Suprapubic skin (tissue), 4 donors: ENCODE data around the gene EEF1A2. TPM values are rescaled to one million over a fixed set of nuclear protein-coding genes. Genes with fewer than 3 reads are reported as not detected.

Experiments
- DNase-seq, 2 donors: peaks; one replicate each; pipeline ENCODE4 v3.0.0-alpha.2; 2019; ENCODE audit warnings: low spot score in 2 of 2
- H3K27ac ChIP-seq: fragments of 200-600 bp; sonication (generic); one replicate; pipeline ENCODE4 v1.5.1; 2019
- H3K27me3 ChIP-seq: fragments of 200-600 bp; sonication (generic); one replicate; pipeline ENCODE4 v1.5.1; 2019
- H3K36me3 ChIP-seq: fragments of 200-600 bp; sonication (generic); one replicate; pipeline ENCODE4 v1.5.1; 2019
- H3K4me1 ChIP-seq: fragments of 200-600 bp; sonication (generic); one replicate; pipeline ENCODE4 v1.5.1; 2019
- H3K4me3 ChIP-seq: fragments of 200-600 bp; sonication (generic); one replicate; pipeline ENCODE4 v1.5.1; 2019; ENCODE audit warnings: mild to moderate bottlenecking
- H3K9me3 ChIP-seq: fragments of 200-600 bp; sonication (generic); one replicate; pipeline ENCODE4 v1.5.1; 2019
- CTCF ChIP-seq, 2 donors: fragments of 200-600 bp in 1 of 2; fragments of 450-650 bp in 1 of 2; sonication (generic) in 1 of 2; IDR thresholded peaks; one replicate each; pipeline ENCODE4 v1.5.1; 2016 to 2019; ENCODE audit warnings: antibody characterized with exemption in 2 of 2, mild to moderate bottlenecking in 1 of 2, moderate library complexity in 1 of 2
- EP300 ChIP-seq: sonication (generic); formaldehyde crosslinking; IDR thresholded peaks from one replicate; pipeline ENCODE4 v1.6.1; 2017; ENCODE audit warnings: antibody characterized with exemption
- POLR2A ChIP-seq, 2 donors: fragments of 450-650 bp; IDR thresholded peaks; one replicate each; pipeline ENCODE4 v1.6.1; 2017; ENCODE audit warnings: antibody characterized with exemption in 2 of 2, mild to moderate bottlenecking in 2 of 2, moderate library complexity in 2 of 2
- POLR2AphosphoS5 ChIP-seq, 3 donors: sonication (generic); formaldehyde crosslinking; IDR thresholded peaks; one replicate each; pipeline ENCODE4 v1.6.1; 2017; ENCODE audit warnings: antibody characterized with exemption in 3 of 3
- WGBS: methylation state at CpG from one replicate; pipeline ENCODE4 v1.1.5; 2018; 5-methylcytosine and 5-hydroxymethylcytosine counted together
- total RNA-seq, 4 donors: library from RNA; depleted of rRNA; stranded (reverse); fragments of >200 nt; gene quantifications; one replicate each; pipeline ENCODE4 v1.1.0, GENCODE V29; 2016

Gene EEF1A2
- total RNA-seq, 4 donors from 2014 or later = 4.8 to 13.4 (median 12.0) TPM

GRCh38 chr20:63499338-63499969, 571 bp upstream of the EEF1A2 start:
- Histone ChIP-seq H3K27me3 (peaks cover 85% of the 10 kb centered on the region), H3K4me3 (peak overlapping the region; percentile 54), H3K4me1 (peaks cover 36% of the 10 kb centered on the region), H3K9me3 (no peaks in the 10 kb centered on the region), H3K36me3 (no peaks in the 10 kb centered on the region), H3K27ac (no peak overlapping the region)
- TF ChIP-seq CTCF (IDR thresholded peaks at IDR 0.05) (no peak), POLR2AphosphoS5 (IDR thresholded peaks at IDR 0.05) (no peak), POLR2A (IDR thresholded peaks at IDR 0.05) (no peak), EP300 (no peak)
- DNase-seq = peak in 1 of 2 donors; percentile 62
- WGBS = 30% methylated on average over 4 of the region's 48 CpGs

- TF ChIP-seq POLR2A (IDR thresholded peaks at IDR 0.05) (no peak), CTCF (IDR thresholded peaks at IDR 0.05) (no peak), EP300 (no peak), POLR2AphosphoS5 (IDR thresholded peaks at IDR 0.05) (no peak)
- Histone ChIP-seq H3K36me3 (no peaks in the 10 kb centered on the region), H3K27me3 (peaks cover 78% of the 10 kb centered on the region), H3K27ac (no peak overlapping the region), H3K4me3 (peak overlapping the region; percentile 54), H3K4me1 (peaks cover 36% of the 10 kb centered on the region), H3K9me3 (no peaks in the 10 kb centered on the region)
- peak in 1 of 2 donors; percentile 61 for DNase-seq
- WGBS = no CpG with 5 or more reads among the region's 60 CpGs
Observed at GRCh38 chr20:63497946-63498935, 642 bp downstream of the EEF1A2 start.

GRCh38 chr20:63497138-63497945, 1.5 kb downstream of the EEF1A2 start:
- WGBS = 54% methylated on average over 13 of the region's 20 CpGs
- peaks cover 74% of the 10 kb centered on the region for H3K27me3 ChIP-seq

GRCh38 chr20:63496596-63497120, 2.2 kb downstream of the EEF1A2 start:
- no peaks in the 10 kb centered on the region for H3K36me3 ChIP-seq
- peak overlapping the region; percentile 36 for H3K4me3 ChIP-seq
- 50% methylated on average over 11 of the region's 16 CpGs for WGBS
- TF ChIP-seq EP300 (no peak), CTCF (IDR thresholded peaks at IDR 0.05) (no peak), POLR2A (IDR thresholded peaks at IDR 0.05) (no peak), POLR2AphosphoS5 (IDR thresholded peaks at IDR 0.05) (no peak)
- no peak overlapping the region for H3K27ac ChIP-seq
- peaks cover 68% of the 10 kb centered on the region for H3K27me3 ChIP-seq
- H3K9me3 ChIP-seq = no peaks in the 10 kb centered on the region
- peaks cover 36% of the 10 kb centered on the region for H3K4me1 ChIP-seq
- peak in 1 of 2 donors; percentile 65 for DNase-seq

More at GRCh38 chr20:63497138-63497945, 1.5 kb downstream of the EEF1A2 start:
- peak in 1 of 2 donors; percentile 62 for DNase-seq
- H3K27ac ChIP-seq = no peak overlapping the region
- peaks cover 36% of the 10 kb centered on the region for H3K4me1 ChIP-seq
- no peaks in the 10 kb centered on the region for H3K9me3 ChIP-seq
- TF ChIP-seq EP300 = no peak
- no peak for TF ChIP-seq POLR2AphosphoS5 (IDR thresholded peaks at IDR 0.05)
- TF ChIP-seq CTCF (IDR thresholded peaks at IDR 0.05) = no peak
- no peak for TF ChIP-seq POLR2A (IDR thresholded peaks at IDR 0.05)
- H3K4me3 ChIP-seq = no peak overlapping the region
- no peaks in the 10 kb centered on the region for H3K36me3 ChIP-seq
